Gastroesophageal sphincter (tissue), 4 donors: Measurements from ENCODE around the gene IL21. TPM values are rescaled to one million over a fixed set of nuclear protein-coding genes. Genes with fewer than 3 reads are reported as not detected.

Source experiments
- total RNA-seq, 4 donors: library from RNA; depleted of rRNA; stranded (reverse); fragments of >200 nt; gene quantifications; one replicate each; pipeline ENCODE4 v1.1.0, GENCODE V29; 2016

IL21 gene
- total RNA-seq, 4 donors from 2014 or later = 0.12 TPM; not detected in 3

Other genes with a start within 250 kb of the IL21 start
- not detected for gene ADAD1, start 242.1 kb downstream of the IL21 start, total RNA-seq
- not detected for gene IL2, start 164.3 kb downstream of the IL21 start, total RNA-seq
- 1 to 10 TPM; 4.7 to 7.3 (median 5.9) TPM for gene BBS12, start 111.6 kb upstream of the IL21 start, total RNA-seq
- 10 to 100 TPM; 32.5 to 54.7 (median 41.8) TPM for gene FGF2, start 205.8 kb upstream of the IL21 start, total RNA-seq